ENCODE measurements around the gene CAPRIN2.

The CAPRIN2 gene

GRCh38 chr12:30706476-30706875 lies 48.3 kb downstream of the CAPRIN2 start:
- no peak for DNase-seq (ENCODE audit: low read depth in 2 of 3, low spot score in 2 of 3)

GRCh38 chr12:30701056-30701455 lies 53.7 kb downstream of the CAPRIN2 start:
- DNase-seq (ENCODE audit: low read depth in 2 of 3, low spot score in 2 of 3): no peak

- no peak for DNase-seq (ENCODE audit: low read depth in 2 of 3, low spot score in 2 of 3)
Measured at GRCh38 chr12:30700216-30700900, 54.4 kb downstream of the CAPRIN2 start.

GRCh38 chr12:30698346-30698745 lies 56.4 kb downstream of the CAPRIN2 start:
- DNase-seq (ENCODE audit: low read depth in 2 of 3, low spot score in 2 of 3): no peak

- DNase-seq (ENCODE audit: low read depth in 2 of 3, low spot score in 2 of 3): peak in 1 of 3 experiments; percentile 1
Measured at GRCh38 chr12:30696943-30697342, 57.8 kb downstream of the CAPRIN2 start.

- DNase-seq (ENCODE audit: low read depth in 2 of 3, low spot score in 2 of 3): no peak
Measured at GRCh38 chr12:30696486-30696885, 58.3 kb downstream of the CAPRIN2 start.

- no peak for DNase-seq (ENCODE audit: low read depth in 2 of 3, low spot score in 2 of 3)
Measured at GRCh38 chr12:30696103-30696408, 58.7 kb downstream of the CAPRIN2 start.

GRCh38 chr12:30695199-30696102 lies 59.3 kb downstream of the CAPRIN2 start, which contains the start of gene IPO8:
TSS of gene IPO8 (minus strand) at chr12:30695869. CDS start at chr12:30695647, 222 bp downstream.
- DNase-seq (ENCODE audit: low read depth in 2 of 3, low spot score in 2 of 3): peak; percentile 57 to 58 (median 57)

- peak in 1 of 3 experiments; percentile 6 for DNase-seq (ENCODE audit: low read depth in 2 of 3, low spot score in 2 of 3)
Measured at GRCh38 chr12:30694412-30695198, 60.1 kb downstream of the CAPRIN2 start.

GRCh38 chr12:30692470-30692869 lies 62.3 kb downstream of the CAPRIN2 start:
- no peak for DNase-seq (ENCODE audit: low read depth in 2 of 3, low spot score in 2 of 3)

GRCh38 chr12:30691122-30691879 lies 63.5 kb downstream of the CAPRIN2 start:
- DNase-seq (ENCODE audit: low read depth in 2 of 3, low spot score in 2 of 3): no peak

- DNase-seq (ENCODE audit: low read depth in 2 of 3, low spot score in 2 of 3): no peak
Measured at GRCh38 chr12:30687265-30687986, 67.3 kb downstream of the CAPRIN2 start.

GRCh38 chr12:30679241-30679640 lies 75.5 kb downstream of the CAPRIN2 start:
- no peak for DNase-seq (ENCODE audit: low read depth in 2 of 3, low spot score in 2 of 3)

GRCh38 chr12:30678221-30678620 lies 76.5 kb downstream of the CAPRIN2 start:
- DNase-seq (ENCODE audit: low read depth in 2 of 3, low spot score in 2 of 3): no peak

GRCh38 chr12:30661210-30661609 lies 93.5 kb downstream of the CAPRIN2 start:
- no peak for DNase-seq (ENCODE audit: low read depth in 2 of 3, low spot score in 2 of 3)
